ENCODE measurements around the gene MAP3K7. TPM values are rescaled to one million over a fixed set of nuclear protein-coding genes. Genes with fewer than 3 reads are reported as not detected.
A peak's percentile ranks its signal among the peaks of the same experiment; 100 is the strongest.

Gene MAP3K7
- total and polyA plus RNA-seq, 2 of the 13 experiments (the other 11 are each of a cell fraction or from before 2014, with no cell fraction given): 24.1 to 24.4 TPM

DNA sequence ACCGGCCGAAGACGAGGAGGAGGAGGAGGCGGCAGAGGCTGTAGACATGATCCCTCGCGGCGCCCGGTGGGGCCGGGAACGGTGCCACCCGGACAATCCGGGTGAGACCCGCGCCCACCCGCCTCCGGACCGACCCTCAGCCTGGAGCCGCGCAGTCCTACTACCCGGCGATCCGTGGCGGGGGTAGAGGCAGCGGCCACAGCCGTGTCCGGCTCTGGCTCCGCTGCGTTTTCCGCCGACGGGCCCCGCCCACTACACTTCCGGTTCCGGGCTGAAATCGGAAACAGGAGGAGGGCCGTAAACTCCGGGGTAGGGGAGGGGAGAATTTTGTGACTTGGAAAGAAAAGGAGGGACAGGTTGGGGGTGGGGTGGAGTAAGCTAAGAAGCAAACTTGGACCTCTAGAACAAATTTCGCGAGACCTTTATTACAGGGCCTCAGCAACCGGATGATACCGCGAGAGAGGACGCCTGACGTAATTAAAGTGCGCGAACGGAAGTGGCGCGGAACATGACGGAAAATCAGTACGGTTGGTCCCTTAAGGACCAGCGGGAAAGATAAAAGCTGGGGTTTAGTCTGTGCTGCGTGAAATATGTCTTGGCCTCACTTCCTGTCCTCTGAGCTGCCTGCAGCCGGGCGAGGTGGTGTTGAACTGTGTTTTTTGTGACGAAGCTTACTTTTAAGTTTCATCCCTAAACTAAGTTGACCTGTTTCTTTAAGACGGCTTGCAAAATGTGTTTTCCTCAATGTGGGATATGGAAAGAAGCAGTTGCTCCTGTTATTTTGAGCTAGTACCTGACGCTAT, at the start of gene MAP3K7 (continued):
- TF ChIP-seq HDAC2 (CRISPR knock-in tag; IDR thresholded peaks at IDR 0.05) (peak; percentile 70), ZNF547 (CRISPR knock-in tag; IDR thresholded peaks at IDR 0.05) (no peak; the same call in 1 of the 2 replicates), ZNF782 (CRISPR knock-in tag; IDR thresholded peaks at IDR 0.05; ENCODE audit: borderline replicate concordance) (no peak), PHF5A (CRISPR knock-in tag; IDR thresholded peaks at IDR 0.05; ENCODE audit: low read depth, unreplicated experiment) (no peak), ZNF451 (CRISPR knock-in tag; IDR thresholded peaks at IDR 0.05) (no peak), SMC3 (IDR thresholded peaks at IDR 0.05; ENCODE audit: low read length) (no peak), ZFP36 (IDR thresholded peaks at IDR 0.05; ENCODE audit: borderline replicate concordance, low read depth, low read length, partially characterized antibody) (no peak), HNRNPUL1 (IDR thresholded peaks at IDR 0.05; ENCODE audit: low read depth, low read length) (no peak), ZMYM4 (CRISPR knock-in tag; IDR thresholded peaks at IDR 0.05) (peak; percentile 99), FIP1L1 (IDR thresholded peaks at IDR 0.05; ENCODE audit: borderline replicate concordance, insufficient read depth, low read depth, low read length) (no peak), ARID2 (CRISPR knock-in tag; IDR thresholded peaks at IDR 0.05; ENCODE audit: borderline replicate concordance) (no peak), ZFP62 (CRISPR knock-in tag; IDR thresholded peaks at IDR 0.05) (no peak), PPARG (CRISPR knock-in tag; conservative IDR thresholded peaks at IDR 0.05) (no peak)
- TF ChIP-seq, protein P1, sequence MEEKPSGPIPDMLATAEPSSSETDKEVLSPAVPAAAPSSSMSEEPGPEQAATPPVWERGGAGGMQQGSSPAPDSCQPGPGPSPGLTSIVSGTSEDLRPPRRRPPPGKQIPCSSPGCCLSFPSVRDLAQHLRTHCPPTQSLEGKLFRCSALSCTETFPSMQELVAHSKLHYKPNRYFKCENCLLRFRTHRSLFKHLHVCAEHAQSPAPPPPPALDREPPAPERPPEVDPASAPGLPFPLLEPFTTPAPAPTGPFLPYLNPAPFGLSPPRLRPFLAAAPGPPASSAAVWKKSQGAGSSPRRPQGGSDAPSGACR (CRISPR knock-in tag; IDR thresholded peaks at IDR 0.05): no peak
- TF ChIP-seq, protein P2, sequence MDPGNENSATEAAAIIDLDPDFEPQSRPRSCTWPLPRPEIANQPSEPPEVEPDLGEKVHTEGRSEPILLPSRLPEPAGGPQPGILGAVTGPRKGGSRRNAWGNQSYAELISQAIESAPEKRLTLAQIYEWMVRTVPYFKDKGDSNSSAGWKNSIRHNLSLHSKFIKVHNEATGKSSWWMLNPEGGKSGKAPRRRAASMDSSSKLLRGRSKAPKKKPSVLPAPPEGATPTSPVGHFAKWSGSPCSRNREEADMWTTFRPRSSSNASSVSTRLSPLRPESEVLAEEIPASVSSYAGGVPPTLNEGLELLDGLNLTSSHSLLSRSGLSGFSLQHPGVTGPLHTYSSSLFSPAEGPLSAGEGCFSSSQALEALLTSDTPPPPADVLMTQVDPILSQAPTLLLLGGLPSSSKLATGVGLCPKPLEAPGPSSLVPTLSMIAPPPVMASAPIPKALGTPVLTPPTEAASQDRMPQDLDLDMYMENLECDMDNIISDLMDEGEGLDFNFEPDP (CRISPR knock-in tag; conservative IDR thresholded peaks at IDR 0.05): no peak
- TF ChIP-seq, protein P3, sequence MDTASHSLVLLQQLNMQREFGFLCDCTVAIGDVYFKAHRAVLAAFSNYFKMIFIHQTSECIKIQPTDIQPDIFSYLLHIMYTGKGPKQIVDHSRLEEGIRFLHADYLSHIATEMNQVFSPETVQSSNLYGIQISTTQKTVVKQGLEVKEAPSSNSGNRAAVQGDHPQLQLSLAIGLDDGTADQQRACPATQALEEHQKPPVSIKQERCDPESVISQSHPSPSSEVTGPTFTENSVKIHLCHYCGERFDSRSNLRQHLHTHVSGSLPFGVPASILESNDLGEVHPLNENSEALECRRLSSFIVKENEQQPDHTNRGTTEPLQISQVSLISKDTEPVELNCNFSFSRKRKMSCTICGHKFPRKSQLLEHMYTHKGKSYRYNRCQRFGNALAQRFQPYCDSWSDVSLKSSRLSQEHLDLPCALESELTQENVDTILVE (CRISPR knock-in tag; IDR thresholded peaks at IDR 0.05): no peak
- TF ChIP-seq, protein P4, sequence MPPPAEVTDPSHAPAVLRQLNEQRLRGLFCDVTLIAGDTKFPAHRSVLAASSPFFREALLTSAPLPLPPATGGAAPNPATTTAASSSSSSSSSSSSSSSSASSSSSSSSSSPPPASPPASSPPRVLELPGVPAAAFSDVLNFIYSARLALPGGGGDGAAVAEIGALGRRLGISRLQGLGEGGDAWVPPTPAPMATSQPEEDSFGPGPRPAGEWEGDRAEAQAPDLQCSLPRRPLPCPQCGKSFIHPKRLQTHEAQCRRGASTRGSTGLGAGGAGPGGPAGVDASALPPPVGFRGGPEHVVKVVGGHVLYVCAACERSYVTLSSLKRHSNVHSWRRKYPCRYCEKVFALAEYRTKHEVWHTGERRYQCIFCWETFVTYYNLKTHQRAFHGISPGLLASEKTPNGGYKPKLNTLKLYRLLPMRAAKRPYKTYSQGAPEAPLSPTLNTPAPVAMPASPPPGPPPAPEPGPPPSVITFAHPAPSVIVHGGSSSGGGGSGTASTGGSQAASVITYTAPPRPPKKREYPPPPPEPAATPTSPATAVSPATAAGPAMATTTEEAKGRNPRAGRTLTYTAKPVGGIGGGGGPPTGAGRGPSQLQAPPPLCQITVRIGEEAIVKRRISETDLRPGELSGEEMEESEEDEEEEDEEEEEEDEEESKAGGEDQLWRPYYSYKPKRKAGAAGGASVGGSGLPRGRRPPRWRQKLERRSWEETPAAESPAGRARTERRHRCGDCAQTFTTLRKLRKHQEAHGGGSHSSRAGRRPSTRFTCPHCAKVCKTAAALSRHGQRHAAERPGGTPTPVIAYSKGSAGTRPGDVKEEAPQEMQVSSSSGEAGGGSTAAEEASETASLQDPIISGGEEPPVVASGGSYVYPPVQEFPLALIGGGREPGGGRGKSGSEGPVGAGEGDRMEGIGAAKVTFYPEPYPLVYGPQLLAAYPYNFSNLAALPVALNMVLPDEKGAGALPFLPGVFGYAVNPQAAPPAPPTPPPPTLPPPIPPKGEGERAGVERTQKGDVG (CRISPR knock-in tag; IDR thresholded peaks at IDR 0.05; ENCODE audit: borderline replicate concordance): no peak
- TF ChIP-seq, protein P5, sequence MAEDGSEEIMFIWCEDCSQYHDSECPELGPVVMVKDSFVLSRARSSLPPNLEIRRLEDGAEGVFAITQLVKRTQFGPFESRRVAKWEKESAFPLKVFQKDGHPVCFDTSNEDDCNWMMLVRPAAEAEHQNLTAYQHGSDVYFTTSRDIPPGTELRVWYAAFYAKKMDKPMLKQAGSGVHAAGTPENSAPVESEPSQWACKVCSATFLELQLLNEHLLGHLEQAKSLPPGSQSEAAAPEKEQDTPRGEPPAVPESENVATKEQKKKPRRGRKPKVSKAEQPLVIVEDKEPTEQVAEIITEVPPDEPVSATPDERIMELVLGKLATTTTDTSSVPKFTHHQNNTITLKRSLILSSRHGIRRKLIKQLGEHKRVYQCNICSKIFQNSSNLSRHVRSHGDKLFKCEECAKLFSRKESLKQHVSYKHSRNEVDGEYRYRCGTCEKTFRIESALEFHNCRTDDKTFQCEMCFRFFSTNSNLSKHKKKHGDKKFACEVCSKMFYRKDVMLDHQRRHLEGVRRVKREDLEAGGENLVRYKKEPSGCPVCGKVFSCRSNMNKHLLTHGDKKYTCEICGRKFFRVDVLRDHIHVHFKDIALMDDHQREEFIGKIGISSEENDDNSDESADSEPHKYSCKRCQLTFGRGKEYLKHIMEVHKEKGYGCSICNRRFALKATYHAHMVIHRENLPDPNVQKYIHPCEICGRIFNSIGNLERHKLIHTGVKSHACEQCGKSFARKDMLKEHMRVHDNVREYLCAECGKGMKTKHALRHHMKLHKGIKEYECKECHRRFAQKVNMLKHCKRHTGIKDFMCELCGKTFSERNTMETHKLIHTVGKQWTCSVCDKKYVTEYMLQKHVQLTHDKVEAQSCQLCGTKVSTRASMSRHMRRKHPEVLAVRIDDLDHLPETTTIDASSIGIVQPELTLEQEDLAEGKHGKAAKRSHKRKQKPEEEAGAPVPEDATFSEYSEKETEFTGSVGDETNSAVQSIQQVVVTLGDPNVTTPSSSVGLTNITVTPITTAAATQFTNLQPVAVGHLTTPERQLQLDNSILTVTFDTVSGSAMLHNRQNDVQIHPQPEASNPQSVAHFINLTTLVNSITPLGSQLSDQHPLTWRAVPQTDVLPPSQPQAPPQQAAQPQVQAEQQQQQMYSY (CRISPR knock-in tag; IDR thresholded peaks at IDR 0.05): no peak
